Osteoblast (primary cell): ENCODE measurements around the gene ZNF99. TPM values are rescaled to one million over a fixed set of nuclear protein-coding genes. Genes with fewer than 3 reads are reported as not detected.
"Not testable (repeated sequence)": the region's sequence is repeated elsewhere in the genome, so short reads cannot be mapped to it uniquely, and the experiment has no call there.

ENCODE experiments used
- DNase-seq: peaks from one replicate; pipeline ENCODE4 v3.0.0; 2011; ENCODE audit warnings: low spot score, mixed read lengths; ENCODE audit not compliant: insufficient read length; ENCODE audit errors: missing footprints
- H2AFZ ChIP-seq: 2 replicates; pipeline ENCODE4 v1.6.0; 2011; ENCODE audit warnings: mild to moderate bottlenecking, low read length
- H3K27ac ChIP-seq: 2 replicates; pipeline ENCODE4 v1.5.1; 2011; ENCODE audit warnings: mild to moderate bottlenecking, low read depth, low read length, moderate library complexity
- H3K27me3 ChIP-seq: 2 replicates; pipeline ENCODE4 v1.6.0; 2012; ENCODE audit warnings: mild to moderate bottlenecking, control low read depth, inconsistent platforms, low read length, moderate library complexity; ENCODE audit not compliant: insufficient read depth
- H3K36me3 ChIP-seq: 2 replicates; pipeline ENCODE4 v1.5.1; 2011; ENCODE audit warnings: mild to moderate bottlenecking, low read length, control low read depth, moderate library complexity; ENCODE audit not compliant: insufficient read depth
- H3K4me1 ChIP-seq: 2 replicates; pipeline ENCODE4 v1.5.1; 2011; ENCODE audit warnings: mild to moderate bottlenecking, low read length, control low read depth, moderate library complexity; ENCODE audit not compliant: insufficient read depth
- H3K4me2 ChIP-seq: 2 replicates; pipeline ENCODE4 v1.6.0; 2011; ENCODE audit warnings: mild to moderate bottlenecking, low read length; ENCODE audit not compliant: insufficient read depth
- H3K4me3 ChIP-seq: fragments of 200-600 bp; sonication (generic); 3 replicates; pipeline ENCODE4 v1.5.1; 2012; ENCODE audit warnings: mild to moderate bottlenecking, low read length, inconsistent platforms; ENCODE audit not compliant: insufficient read depth
- H3K79me2 ChIP-seq: 2 replicates; pipeline ENCODE4 v1.6.0; 2012; ENCODE audit warnings: mild to moderate bottlenecking, low read length, control low read depth, inconsistent platforms; ENCODE audit not compliant: insufficient read depth
- H3K9me3 ChIP-seq: 2 replicates; pipeline ENCODE4 v1.5.1; 2011; ENCODE audit warnings: low read depth, low read length, control low read depth
- H4K20me1 ChIP-seq: 2 replicates; pipeline ENCODE4 v1.6.0; 2012; ENCODE audit warnings: mild to moderate bottlenecking, low read length, control low read depth; ENCODE audit not compliant: insufficient read depth
- total RNA-seq: library from RNA; depleted of rRNA; stranded (reverse); fragments of >200 nt; gene quantifications from 2 replicates; pipeline ENCODE4 v1.2.3, GENCODE V29; 2012
- TF ChIP-seq, protein P1 (sequence below): IDR thresholded peaks from 2 replicates; pipeline ENCODE4 v1.5.1; 2011; ENCODE audit warnings: mild to moderate bottlenecking, low read depth, low read length, moderate library complexity; ENCODE audit errors: extremely low read depth

ZNF99 gene
- total RNA-seq, 1 donor: under 0.01 TPM

DNA sequence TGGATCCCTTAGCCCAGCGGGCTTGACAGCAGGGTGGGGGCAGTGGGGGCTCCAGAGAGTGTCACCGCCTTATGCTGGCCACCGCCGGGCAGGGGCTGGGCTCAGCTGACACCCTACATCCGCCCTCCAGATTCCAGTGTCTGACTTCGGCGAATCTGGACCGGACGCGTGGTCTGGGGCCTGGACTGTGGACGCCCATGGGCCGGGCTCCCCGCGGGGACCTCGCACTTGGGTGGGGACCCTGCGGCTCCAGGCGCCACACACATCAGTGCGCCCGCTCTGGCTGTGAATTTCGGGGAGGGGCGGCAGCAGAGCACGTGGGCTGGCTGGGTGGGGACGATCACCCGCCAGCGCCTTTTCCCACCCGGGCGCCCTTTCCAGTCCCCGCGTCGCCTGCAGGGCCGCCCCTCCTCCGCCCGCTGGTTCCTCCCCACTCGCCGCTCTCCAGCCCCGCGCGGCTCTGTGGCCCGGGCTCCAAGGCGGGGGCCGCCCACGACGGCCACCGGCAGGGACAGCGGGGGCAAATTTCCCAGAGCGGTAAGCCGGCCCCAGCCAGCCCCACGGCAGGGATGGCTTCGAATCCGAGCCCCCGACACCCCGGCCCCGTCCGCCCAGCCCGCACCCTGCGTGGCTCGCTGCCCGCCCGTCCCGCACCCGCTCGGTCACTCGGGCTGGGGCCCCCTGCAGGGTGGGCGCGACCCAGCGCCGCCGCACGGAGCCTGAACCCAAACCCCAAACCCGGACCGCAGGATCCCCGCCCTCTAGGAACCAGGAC is 23.3 kb upstream of the ZNF99 start:
- Histone ChIP-seq H3K36me3 (no peaks in the 10 kb centered on the region), H3K27me3 (no peaks in the 10 kb centered on the region), H4K20me1 (no peaks in the 10 kb centered on the region), H3K4me3 (no peak overlapping the region), H3K9me3 (no peaks in the 10 kb centered on the region), H2AFZ (no peak overlapping the region), H3K4me1 (no peaks in the 10 kb centered on the region), H3K79me2 (no peaks in the 10 kb centered on the region), H3K4me2 (no peak overlapping the region), H3K27ac (no peak overlapping the region)
- TF ChIP-seq, protein P1, sequence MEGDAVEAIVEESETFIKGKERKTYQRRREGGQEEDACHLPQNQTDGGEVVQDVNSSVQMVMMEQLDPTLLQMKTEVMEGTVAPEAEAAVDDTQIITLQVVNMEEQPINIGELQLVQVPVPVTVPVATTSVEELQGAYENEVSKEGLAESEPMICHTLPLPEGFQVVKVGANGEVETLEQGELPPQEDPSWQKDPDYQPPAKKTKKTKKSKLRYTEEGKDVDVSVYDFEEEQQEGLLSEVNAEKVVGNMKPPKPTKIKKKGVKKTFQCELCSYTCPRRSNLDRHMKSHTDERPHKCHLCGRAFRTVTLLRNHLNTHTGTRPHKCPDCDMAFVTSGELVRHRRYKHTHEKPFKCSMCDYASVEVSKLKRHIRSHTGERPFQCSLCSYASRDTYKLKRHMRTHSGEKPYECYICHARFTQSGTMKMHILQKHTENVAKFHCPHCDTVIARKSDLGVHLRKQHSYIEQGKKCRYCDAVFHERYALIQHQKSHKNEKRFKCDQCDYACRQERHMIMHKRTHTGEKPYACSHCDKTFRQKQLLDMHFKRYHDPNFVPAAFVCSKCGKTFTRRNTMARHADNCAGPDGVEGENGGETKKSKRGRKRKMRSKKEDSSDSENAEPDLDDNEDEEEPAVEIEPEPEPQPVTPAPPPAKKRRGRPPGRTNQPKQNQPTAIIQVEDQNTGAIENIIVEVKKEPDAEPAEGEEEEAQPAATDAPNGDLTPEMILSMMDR: no peak
- DNase-seq: no peak

DNA sequence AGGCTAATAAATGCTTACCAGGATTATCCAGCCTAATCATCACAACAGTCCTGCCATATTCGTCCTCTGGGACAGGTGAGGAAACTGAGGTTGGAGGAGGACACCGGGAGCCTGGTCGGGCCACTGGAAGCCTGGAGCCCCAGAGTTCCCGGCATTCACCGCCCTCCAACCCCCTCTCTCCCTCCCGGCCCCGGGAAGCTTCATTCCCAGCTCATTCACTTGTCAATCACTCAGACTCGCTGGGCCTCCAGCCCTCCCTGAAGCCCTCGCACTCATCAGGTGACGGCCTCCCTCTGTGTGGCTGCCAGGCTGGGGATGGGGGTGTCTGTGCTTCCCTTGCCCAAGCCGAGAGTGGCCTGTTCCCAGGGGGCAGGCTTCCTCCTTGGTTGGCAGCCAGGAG is 22.5 kb upstream of the ZNF99 start:
- no peak for DNase-seq
- Histone ChIP-seq H2AFZ (no peak overlapping the region), H3K4me1 (no peaks in the 10 kb centered on the region), H3K27ac (no peak overlapping the region), H3K9me3 (no peaks in the 10 kb centered on the region), H3K4me3 (no peak overlapping the region), H3K27me3 (no peaks in the 10 kb centered on the region), H3K79me2 (no peaks in the 10 kb centered on the region), H3K4me2 (no peak overlapping the region), H3K36me3 (no peaks in the 10 kb centered on the region), H4K20me1 (no peaks in the 10 kb centered on the region)
- TF ChIP-seq, protein P1: no peak

DNA sequence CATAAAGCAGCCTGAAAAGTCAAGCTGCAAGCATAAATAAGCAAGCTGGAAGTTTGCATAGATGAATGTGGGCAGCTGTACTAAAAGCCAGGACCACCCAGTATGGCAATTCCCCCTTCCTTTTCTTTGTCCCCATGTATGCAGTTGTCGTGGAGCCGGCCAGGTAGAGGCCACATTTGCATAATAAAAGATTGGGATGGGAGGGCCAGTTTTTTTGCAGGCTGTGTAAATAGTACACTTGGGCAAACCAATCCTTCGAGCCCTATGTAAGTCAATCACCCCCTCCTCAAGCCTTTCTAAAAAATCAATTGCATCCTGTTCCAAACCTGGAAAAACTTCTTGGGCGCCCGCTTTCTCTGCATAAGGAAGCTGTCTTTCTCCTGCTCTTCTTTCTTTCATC is 13.1 kb upstream of the ZNF99 start:
- TF ChIP-seq, protein P1: no peak
- H2AFZ ChIP-seq: no peak overlapping the region
- no peaks in the 10 kb centered on the region for H3K36me3 ChIP-seq
- H3K9me3 ChIP-seq: no peaks in the 10 kb centered on the region
- no peaks in the 10 kb centered on the region for H3K27me3 ChIP-seq
- no peaks in the 10 kb centered on the region for H4K20me1 ChIP-seq
- DNase-seq: no peak
- no peak overlapping the region for H3K27ac ChIP-seq
- no peaks in the 10 kb centered on the region for H3K4me1 ChIP-seq
- H3K79me2 ChIP-seq: no peaks in the 10 kb centered on the region
- H3K4me2 ChIP-seq: no peak overlapping the region
- no peak overlapping the region for H3K4me3 ChIP-seq

DNA sequence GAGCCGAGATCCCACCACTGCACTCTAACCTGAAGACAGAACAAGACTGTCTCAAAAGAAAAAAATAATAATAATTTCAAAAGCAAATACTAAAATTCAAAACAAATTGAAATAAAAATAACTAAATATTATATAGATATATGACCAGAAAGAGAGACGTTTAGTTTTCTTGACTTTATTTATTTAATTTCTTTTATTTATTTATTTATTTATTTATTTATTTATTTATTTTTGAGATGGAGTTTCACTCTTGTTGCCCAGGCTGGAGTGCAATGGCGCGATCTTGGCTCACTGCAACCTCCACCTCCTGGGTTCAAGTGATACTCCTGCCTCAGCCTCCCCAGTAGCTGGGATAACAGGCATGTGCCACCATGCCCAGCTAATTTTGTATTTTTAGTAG is 8.9 kb upstream of the ZNF99 start:
- not testable (repeated sequence) for H4K20me1 ChIP-seq, H3K79me2 ChIP-seq, H3K27me3 ChIP-seq, H3K36me3 ChIP-seq, H2AFZ ChIP-seq, H3K27ac ChIP-seq, H3K4me1 ChIP-seq, DNase-seq, H3K4me3 ChIP-seq, H3K4me2 ChIP-seq, H3K9me3 ChIP-seq
